HT-29 (cell line): ENCODE results near the gene WNT2B. TPM values are rescaled to one million over a fixed set of nuclear protein-coding genes. Genes with fewer than 3 reads are reported as not detected.
A peak's percentile ranks its signal among the peaks of the same experiment; 100 is the strongest.

Experiments
- DNase-seq: peaks from one replicate; pipeline ENCODE4 v3.0.0-alpha.2; 2015; ENCODE audit warnings: low spot score
- total RNA-seq: library from RNA; depleted of rRNA; stranded (reverse); fragments of >200 nt; shearing (Covaris generic); gene quantifications from 2 replicates; pipeline ENCODE4 v1.2.3, GENCODE V29; 2014; rRNA removed

Gene WNT2B
- total RNA-seq, 1 experiment from 2014 or later: 0.28 TPM

GRCh38 chr1:112565800-112566199, 57.0 kb downstream of the WNT2B start:
- no peak for DNase-seq

- peak; percentile 65 for DNase-seq
These were observed 66.5 kb downstream of the WNT2B start for GRCh38 chr1:112575154-112575804.

- no peak for DNase-seq
These were observed 67.5 kb downstream of the WNT2B start for GRCh38 chr1:112576240-112576639.

Other genes starting within 250 kb of the WNT2B start
- gene CTTNBP2NL, start 112.8 kb upstream of the WNT2B start, total RNA-seq: 4.9 and 5.2 TPM in 2 replicates
- gene ST7L, start 110.2 kb downstream of the WNT2B start, total RNA-seq: 21.9 and 22.5 TPM in 2 replicates
- gene CAPZA1, start 110.9 kb downstream of the WNT2B start, total RNA-seq: 132 and 133 TPM in 2 replicates
- 94.5 and 125 TPM in 2 replicates for gene MOV10, start 165.7 kb downstream of the WNT2B start, total RNA-seq
- 374 and 385 TPM in 2 replicates for gene RHOC, start 198.2 kb downstream of the WNT2B start, total RNA-seq
- 0.56 and 2.1 TPM in 2 replicates for gene PPM1J, start 206.4 kb downstream of the WNT2B start, total RNA-seq